ENCODE data around the gene COPZ2. TPM values are rescaled to one million over a fixed set of nuclear protein-coding genes. Genes with fewer than 3 reads are reported as not detected.
A peak's percentile ranks its signal among the peaks of the same experiment; 100 is the strongest.

COPZ2 gene
- total RNA-seq, 1 donor from 2014 or later: 49.4 TPM

DNA sequence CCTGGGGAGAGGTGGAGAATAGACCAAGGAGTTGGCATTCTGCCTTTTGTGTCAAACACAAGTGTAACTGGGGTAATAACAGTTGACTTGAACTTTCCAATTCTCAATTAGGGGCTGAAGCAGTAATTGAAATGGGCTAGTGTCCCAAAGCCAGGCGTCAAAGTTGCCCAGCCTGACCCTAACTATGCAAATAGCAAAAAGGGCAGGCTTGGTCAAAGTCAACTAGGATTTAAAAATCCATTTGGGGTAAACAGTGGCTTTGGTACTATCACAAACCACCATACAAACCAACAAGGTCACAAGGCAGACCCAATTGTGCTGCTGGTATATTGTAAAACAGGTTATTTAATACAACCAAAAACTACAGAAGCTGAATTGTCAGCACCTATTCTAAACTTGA lies 28.6 kb upstream of the COPZ2 start:
- H3K4me1 Mint-ChIP-seq (ENCODE audit: unreplicated experiment): peaks cover 14% of the 10 kb centered on the region
- no peak overlapping the region for H3K4me3 Mint-ChIP-seq (ENCODE audit: unreplicated experiment)
- H3K27ac Mint-ChIP-seq (ENCODE audit: unreplicated experiment): peak overlapping the region; percentile 38
- no peaks in the 10 kb centered on the region for H3K9me3 Mint-ChIP-seq (ENCODE audit: unreplicated experiment)
- DNase-seq (ENCODE audit: extremely low spot score, unreplicated experiment): no peak
- TF ChIP-seq, protein P1, sequence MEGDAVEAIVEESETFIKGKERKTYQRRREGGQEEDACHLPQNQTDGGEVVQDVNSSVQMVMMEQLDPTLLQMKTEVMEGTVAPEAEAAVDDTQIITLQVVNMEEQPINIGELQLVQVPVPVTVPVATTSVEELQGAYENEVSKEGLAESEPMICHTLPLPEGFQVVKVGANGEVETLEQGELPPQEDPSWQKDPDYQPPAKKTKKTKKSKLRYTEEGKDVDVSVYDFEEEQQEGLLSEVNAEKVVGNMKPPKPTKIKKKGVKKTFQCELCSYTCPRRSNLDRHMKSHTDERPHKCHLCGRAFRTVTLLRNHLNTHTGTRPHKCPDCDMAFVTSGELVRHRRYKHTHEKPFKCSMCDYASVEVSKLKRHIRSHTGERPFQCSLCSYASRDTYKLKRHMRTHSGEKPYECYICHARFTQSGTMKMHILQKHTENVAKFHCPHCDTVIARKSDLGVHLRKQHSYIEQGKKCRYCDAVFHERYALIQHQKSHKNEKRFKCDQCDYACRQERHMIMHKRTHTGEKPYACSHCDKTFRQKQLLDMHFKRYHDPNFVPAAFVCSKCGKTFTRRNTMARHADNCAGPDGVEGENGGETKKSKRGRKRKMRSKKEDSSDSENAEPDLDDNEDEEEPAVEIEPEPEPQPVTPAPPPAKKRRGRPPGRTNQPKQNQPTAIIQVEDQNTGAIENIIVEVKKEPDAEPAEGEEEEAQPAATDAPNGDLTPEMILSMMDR (IDR thresholded peaks at IDR 0.05): no peak
- H3K36me3 Mint-ChIP-seq (ENCODE audit: unreplicated experiment): peaks cover 43% of the 10 kb centered on the region
- no peaks in the 10 kb centered on the region for H3K27me3 Mint-ChIP-seq (ENCODE audit: unreplicated experiment)

DNA sequence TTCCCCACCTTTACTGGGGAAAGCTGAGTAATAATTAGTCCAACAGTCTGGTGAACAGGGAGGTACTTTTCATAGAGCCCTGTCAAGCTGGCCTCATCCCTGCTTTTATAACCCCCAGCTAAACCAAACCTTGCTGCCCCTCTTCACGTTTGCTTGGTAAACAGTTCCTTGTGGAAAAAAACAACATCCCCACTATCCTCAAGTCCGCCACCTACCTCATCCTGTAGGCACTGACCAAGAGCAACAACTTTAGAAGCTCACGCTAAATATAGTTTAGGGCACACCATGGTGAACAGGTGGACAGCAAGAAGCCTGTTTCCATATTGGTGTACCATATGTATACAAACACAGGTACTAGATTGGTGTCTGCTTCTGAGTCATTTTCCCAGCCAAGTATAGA lies 27.0 kb upstream of the COPZ2 start:
- DNase-seq (ENCODE audit: extremely low spot score, unreplicated experiment): no peak
- H3K27ac Mint-ChIP-seq (ENCODE audit: unreplicated experiment): peak overlapping the region; percentile 31
- no peak overlapping the region for H3K4me3 Mint-ChIP-seq (ENCODE audit: unreplicated experiment)
- H3K36me3 Mint-ChIP-seq (ENCODE audit: unreplicated experiment): peaks cover 46% of the 10 kb centered on the region
- H3K9me3 Mint-ChIP-seq (ENCODE audit: unreplicated experiment): no peaks in the 10 kb centered on the region
- TF ChIP-seq, protein P1 (IDR thresholded peaks at IDR 0.05): no peak
- no peaks in the 10 kb centered on the region for H3K27me3 Mint-ChIP-seq (ENCODE audit: unreplicated experiment)
- peaks cover 22% of the 10 kb centered on the region for H3K4me1 Mint-ChIP-seq (ENCODE audit: unreplicated experiment)

DNA sequence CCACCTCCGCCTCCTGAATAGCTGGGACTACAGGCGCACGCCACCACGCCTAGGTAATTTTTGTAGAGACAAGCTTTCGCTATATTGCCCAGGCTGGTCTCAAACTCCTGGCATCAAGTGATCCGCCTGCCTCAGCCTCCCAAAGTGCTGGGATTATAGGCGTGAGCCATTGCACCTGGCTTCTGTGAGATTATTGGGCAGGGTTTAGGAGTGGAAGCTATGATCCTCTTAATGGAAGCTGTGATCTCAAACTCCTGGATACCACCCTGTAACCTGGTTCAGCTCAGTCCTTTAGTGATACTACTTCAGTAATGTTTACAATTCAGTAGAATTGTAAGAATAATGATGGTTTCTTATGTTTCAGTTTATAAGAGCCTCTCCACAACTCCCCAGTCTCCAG lies 24.7 kb upstream of the COPZ2 start:
- H3K27me3 Mint-ChIP-seq (ENCODE audit: unreplicated experiment): no peaks in the 10 kb centered on the region
- no peak for DNase-seq (ENCODE audit: extremely low spot score, unreplicated experiment)
- peaks cover 62% of the 10 kb centered on the region for H3K36me3 Mint-ChIP-seq (ENCODE audit: unreplicated experiment)
- TF ChIP-seq, protein P1 (IDR thresholded peaks at IDR 0.05): no peak
- H3K27ac Mint-ChIP-seq (ENCODE audit: unreplicated experiment): no peak overlapping the region
- no peaks in the 10 kb centered on the region for H3K9me3 Mint-ChIP-seq (ENCODE audit: unreplicated experiment)
- peaks cover 16% of the 10 kb centered on the region for H3K4me1 Mint-ChIP-seq (ENCODE audit: unreplicated experiment)
- no peak overlapping the region for H3K4me3 Mint-ChIP-seq (ENCODE audit: unreplicated experiment)

DNA sequence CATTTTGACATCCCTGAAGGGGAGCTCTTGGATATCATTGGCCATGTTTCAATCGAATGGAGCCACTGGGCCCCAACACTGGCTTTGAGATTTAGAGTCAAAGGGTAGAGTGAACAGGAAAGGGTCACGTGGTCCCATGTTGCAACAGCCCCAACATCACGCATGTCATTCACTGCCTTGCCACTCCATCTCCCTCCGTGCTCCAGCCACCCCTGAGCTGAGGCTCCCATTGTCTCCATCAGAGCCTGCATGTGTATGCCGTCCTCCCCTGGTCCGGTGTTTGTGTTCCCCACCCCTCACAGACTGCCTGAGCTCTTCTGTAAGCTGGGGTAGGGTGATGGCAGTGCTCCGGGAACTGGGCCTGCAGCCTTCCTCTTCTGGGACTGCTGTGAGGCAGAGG lies 22.7 kb upstream of the COPZ2 start:
- Mint-ChIP-seq H3K4me3 (ENCODE audit: unreplicated experiment) (no peak overlapping the region), H3K4me1 (ENCODE audit: unreplicated experiment) (peaks cover 22% of the 10 kb centered on the region), H3K27me3 (ENCODE audit: unreplicated experiment) (no peaks in the 10 kb centered on the region), H3K9me3 (ENCODE audit: unreplicated experiment) (no peaks in the 10 kb centered on the region), H3K36me3 (ENCODE audit: unreplicated experiment) (peaks cover 62% of the 10 kb centered on the region), H3K27ac (ENCODE audit: unreplicated experiment) (peak overlapping the region; percentile 63)
- TF ChIP-seq, protein P1 (IDR thresholded peaks at IDR 0.05): no peak
- no peak for DNase-seq (ENCODE audit: extremely low spot score, unreplicated experiment)

DNA sequence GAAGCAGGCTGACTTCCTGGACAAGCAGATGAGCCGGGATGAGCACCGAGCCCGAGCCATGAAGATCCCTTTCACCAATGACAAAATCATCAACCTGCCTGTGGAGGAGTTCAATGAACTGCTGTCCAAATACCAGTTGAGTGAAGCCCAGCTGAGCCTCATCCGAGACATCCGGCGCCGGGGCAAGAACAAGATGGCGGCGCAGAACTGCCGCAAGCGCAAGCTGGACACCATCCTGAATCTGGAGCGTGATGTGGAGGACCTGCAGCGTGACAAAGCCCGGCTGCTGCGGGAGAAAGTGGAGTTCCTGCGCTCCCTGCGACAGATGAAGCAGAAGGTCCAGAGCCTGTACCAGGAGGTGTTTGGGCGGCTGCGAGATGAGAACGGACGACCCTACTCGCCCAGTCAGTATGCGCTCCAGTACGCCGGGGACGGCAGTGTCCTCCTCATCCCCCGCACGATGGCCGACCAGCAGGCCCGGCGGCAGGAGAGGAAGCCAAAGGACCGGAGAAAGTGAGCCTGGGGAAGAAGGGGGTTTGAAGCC lies 21.6 kb upstream of the COPZ2 start:
- DNase-seq (ENCODE audit: extremely low spot score, unreplicated experiment): no peak
- peaks cover 54% of the 10 kb centered on the region for H3K36me3 Mint-ChIP-seq (ENCODE audit: unreplicated experiment)
- TF ChIP-seq, protein P1 (IDR thresholded peaks at IDR 0.05): no peak
- H3K4me1 Mint-ChIP-seq (ENCODE audit: unreplicated experiment): peaks cover 31% of the 10 kb centered on the region
- H3K4me3 Mint-ChIP-seq (ENCODE audit: unreplicated experiment): no peak overlapping the region
- no peaks in the 10 kb centered on the region for H3K27me3 Mint-ChIP-seq (ENCODE audit: unreplicated experiment)
- no peaks in the 10 kb centered on the region for H3K9me3 Mint-ChIP-seq (ENCODE audit: unreplicated experiment)
- H3K27ac Mint-ChIP-seq (ENCODE audit: unreplicated experiment): peak overlapping the region; percentile 80
